Liver (tissue), 9 donors: ENCODE data around the gene NRG2. TPM values are rescaled to one million over a fixed set of nuclear protein-coding genes. Genes with fewer than 3 reads are reported as not detected.

ENCODE experiments used
- DNase-seq: peaks from one replicate; pipeline ENCODE4 v3.0.0-alpha.2; 2017; ENCODE audit warnings: low spot score
- H3K27ac ChIP-seq, 2 donors: one replicate each; pipeline ENCODE4 v1.7.0; 2013; ENCODE audit warnings: inconsistent platforms in 2 of 2, low read length in 2 of 2, control low read depth in 1 of 2, low read depth in 1 of 2, mild to moderate bottlenecking in 1 of 2
- H3K27me3 ChIP-seq, 4 donors: one replicate each; pipeline versions ENCODE4 v1.6.1 to v1.7.0; 2013; ENCODE audit warnings: low read length in 3 of 4, inconsistent platforms in 1 of 4, mild to moderate bottlenecking in 1 of 4, moderate library complexity in 1 of 4; ENCODE audit not compliant: control insufficient read depth in 4 of 4, insufficient read depth in 4 of 4
- H3K36me3 ChIP-seq, 4 donors: one replicate each; pipeline versions ENCODE4 v1.6.1 to v1.7.0; 2013; ENCODE audit warnings: low read length in 3 of 4, mild to moderate bottlenecking in 3 of 4, low read depth in 1 of 4, moderate library complexity in 1 of 4; ENCODE audit not compliant: control insufficient read depth in 4 of 4, insufficient read depth in 3 of 4
- H3K4me1 ChIP-seq, 4 donors: one replicate each; pipeline versions ENCODE4 v1.6.1 to v1.7.0; 2013; ENCODE audit warnings: low read length in 3 of 4, mild to moderate bottlenecking in 3 of 4, moderate library complexity in 1 of 4; ENCODE audit not compliant: control insufficient read depth in 4 of 4, insufficient read depth in 4 of 4
- H3K4me3 ChIP-seq, 3 donors: one replicate each; pipeline versions ENCODE4 v1.6.1 to v1.7.0; 2013; ENCODE audit warnings: low read length in 3 of 3, control low read depth in 1 of 3, low read depth in 1 of 3, mild to moderate bottlenecking in 1 of 3
- H3K9ac ChIP-seq, 2 donors: one replicate each; pipeline ENCODE4 v1.7.0; 2013; ENCODE audit warnings: low read length in 2 of 2, mild to moderate bottlenecking in 2 of 2, moderate library complexity in 2 of 2, control low read depth in 1 of 2, low read depth in 1 of 2
- H3K9me3 ChIP-seq, 4 donors: one replicate each; pipeline versions ENCODE4 v1.6.1 to v1.7.0; 2013; ENCODE audit warnings: low read length in 3 of 4; ENCODE audit not compliant: control insufficient read depth in 4 of 4
- EGR1 ChIP-seq, 2 donors: IDR thresholded peaks; 2 replicates each; pipeline ENCODE4 v1.6.1; 2016 to 2018; ENCODE audit warnings: antibody characterized with exemption in 2 of 2, low read depth in 2 of 2
- FOXA1 ChIP-seq: IDR thresholded peaks from 2 replicates; pipeline ENCODE4 v1.6.1; 2016; ENCODE audit warnings: antibody characterized with exemption
- FOXA2 ChIP-seq: IDR thresholded peaks from 2 replicates; pipeline ENCODE4 v1.6.1; 2016; ENCODE audit warnings: antibody characterized with exemption
- GABPA ChIP-seq, 2 donors: IDR thresholded peaks in 1 of 2; conservative IDR thresholded peaks in 1 of 2; 2 replicates each; pipeline ENCODE4 v1.6.1; 2016; ENCODE audit warnings: antibody characterized with exemption in 2 of 2, mild to moderate bottlenecking in 1 of 2, moderate library complexity in 1 of 2
- HNF4A ChIP-seq, 2 donors: conservative IDR thresholded peaks; 2 replicates each; pipeline ENCODE4 v1.6.1; 2016; ENCODE audit warnings: antibody characterized with exemption in 2 of 2, mild to moderate bottlenecking in 2 of 2
- HNF4G ChIP-seq: IDR thresholded peaks from 2 replicates; pipeline ENCODE4 v1.6.1; 2016; ENCODE audit warnings: antibody characterized with exemption
- JUND ChIP-seq, 2 donors: IDR thresholded peaks; 2 replicates each; pipeline ENCODE4 v1.6.1; 2016; ENCODE audit warnings: antibody characterized with exemption in 2 of 2
- NR2F2 ChIP-seq: IDR thresholded peaks from 2 replicates; pipeline ENCODE4 v1.6.1; 2016; ENCODE audit warnings: antibody characterized with exemption
- RAD21 ChIP-seq, 2 donors: IDR thresholded peaks; 2 replicates each; pipeline ENCODE4 v1.6.1; 2016; ENCODE audit warnings: antibody characterized with exemption in 2 of 2, mild to moderate bottlenecking in 2 of 2
- RXRA ChIP-seq, 2 donors: IDR thresholded peaks; 2 replicates each; pipeline ENCODE4 v1.6.1; 2017 to 2018; ENCODE audit warnings: antibody characterized with exemption in 2 of 2, mild to moderate bottlenecking in 1 of 2
- SP1 ChIP-seq: IDR thresholded peaks from 2 replicates; pipeline ENCODE4 v1.6.1; 2018; ENCODE audit warnings: antibody characterized with exemption, mild to moderate bottlenecking
- TAF1 ChIP-seq: conservative IDR thresholded peaks from 2 replicates; pipeline ENCODE4 v1.6.1; 2016; ENCODE audit warnings: antibody characterized with exemption, mild to moderate bottlenecking
- YY1 ChIP-seq: IDR thresholded peaks from 2 replicates; pipeline ENCODE4 v1.6.1; 2016; ENCODE audit warnings: antibody characterized with exemption, mild to moderate bottlenecking
- WGBS: extraction: QIAGEN DNeasy Blood & Tissue Kit; methylation state at CpG from one replicate; pipeline ENCODE4 v1.1.7; 2013; 5-methylcytosine and 5-hydroxymethylcytosine counted together
- polyA plus RNA-seq, 2 donors: library from polyadenylated mRNA; stranded (reverse) in 1 of 2; unstranded in 1 of 2; fragments of 200-250 nt in 1 of 2; fragments of >200 nt in 1 of 2; fragmentation: Nextera tagmentation in 1 of 2; extraction: Ambion mirVana in 1 of 2; gene quantifications; one replicate each; pipeline versions ENCODE4 v1.2.1 to v1.2.3, GENCODE V29; 2013 to 2015
- total RNA-seq, 2 donors: library from RNA; depleted of rRNA; stranded (reverse); fragments of >200 nt; gene quantifications; one replicate each; pipeline ENCODE4 v1.2.3, GENCODE V29; 2014
- TF ChIP-seq, protein P1 (sequence below): IDR thresholded peaks from 2 replicates; pipeline ENCODE4 v1.6.1; 2016; ENCODE audit warnings: antibody characterized with exemption
- TF ChIP-seq, protein P2 (sequence below): IDR thresholded peaks from 2 replicates; pipeline ENCODE4 v1.6.1; 2016; ENCODE audit warnings: antibody characterized with exemption, mild to moderate bottlenecking
- TF ChIP-seq, protein P3 (sequence below): IDR thresholded peaks from 2 replicates; pipeline ENCODE4 v1.6.1; 2016; ENCODE audit warnings: antibody characterized with exemption
- TF ChIP-seq, protein P4 (sequence below): IDR thresholded peaks from 2 replicates; pipeline ENCODE4 v1.6.1; 2016; ENCODE audit warnings: antibody characterized with exemption
- TF ChIP-seq, protein P5 (sequence below): fragments of 150-350 bp; IDR thresholded peaks from 2 replicates; pipeline ENCODE4 v1.5.1; 2017; ENCODE audit warnings: improper control_type of control experiment, low read depth, low read length; ENCODE audit not compliant: missing input control
- donor health status: healthy.
- donor health status: healthy.
- donor health status: healthy.
- donor health status: healthy.
- donor health status: healthy.

NRG2 gene
- total and polyA plus RNA-seq, 4 donors, result 0.07 to 0.08 TPM; not detected in 2

DNA sequence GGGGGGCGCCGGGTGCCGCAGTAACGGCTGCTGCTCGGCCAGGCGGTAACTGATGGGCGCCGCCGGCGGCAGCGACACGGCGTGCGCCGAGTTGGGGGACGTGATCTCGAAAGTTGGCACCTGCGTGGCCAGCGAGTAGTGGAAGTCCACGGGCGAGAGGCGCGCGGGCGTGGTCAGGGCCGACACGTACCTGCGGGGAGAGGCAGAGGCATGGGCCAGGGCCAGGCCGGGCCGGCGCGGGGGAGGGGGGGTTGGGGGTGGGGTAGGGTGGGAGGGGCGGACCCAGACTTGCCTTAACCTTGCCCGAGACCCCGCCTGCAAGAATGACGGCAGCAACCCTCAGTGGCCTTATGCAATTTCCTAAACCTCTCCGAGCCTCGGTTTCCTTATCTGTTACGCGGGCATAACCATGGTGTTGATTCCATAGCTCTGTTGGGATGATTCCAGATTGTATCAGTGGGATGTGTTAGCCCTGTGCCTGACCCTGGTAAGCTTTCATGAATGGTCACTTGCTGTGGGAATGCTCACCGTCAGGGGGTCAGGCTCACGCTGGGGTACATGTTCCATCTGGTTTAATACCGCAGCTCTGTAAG lies 194.5 kb downstream of the NRG2 start (continued):
- no peak for TF ChIP-seq FOXA2
- TF ChIP-seq, protein P1, sequence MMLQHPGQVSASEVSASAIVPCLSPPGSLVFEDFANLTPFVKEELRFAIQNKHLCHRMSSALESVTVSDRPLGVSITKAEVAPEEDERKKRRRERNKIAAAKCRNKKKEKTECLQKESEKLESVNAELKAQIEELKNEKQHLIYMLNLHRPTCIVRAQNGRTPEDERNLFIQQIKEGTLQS, result no peak

DNA sequence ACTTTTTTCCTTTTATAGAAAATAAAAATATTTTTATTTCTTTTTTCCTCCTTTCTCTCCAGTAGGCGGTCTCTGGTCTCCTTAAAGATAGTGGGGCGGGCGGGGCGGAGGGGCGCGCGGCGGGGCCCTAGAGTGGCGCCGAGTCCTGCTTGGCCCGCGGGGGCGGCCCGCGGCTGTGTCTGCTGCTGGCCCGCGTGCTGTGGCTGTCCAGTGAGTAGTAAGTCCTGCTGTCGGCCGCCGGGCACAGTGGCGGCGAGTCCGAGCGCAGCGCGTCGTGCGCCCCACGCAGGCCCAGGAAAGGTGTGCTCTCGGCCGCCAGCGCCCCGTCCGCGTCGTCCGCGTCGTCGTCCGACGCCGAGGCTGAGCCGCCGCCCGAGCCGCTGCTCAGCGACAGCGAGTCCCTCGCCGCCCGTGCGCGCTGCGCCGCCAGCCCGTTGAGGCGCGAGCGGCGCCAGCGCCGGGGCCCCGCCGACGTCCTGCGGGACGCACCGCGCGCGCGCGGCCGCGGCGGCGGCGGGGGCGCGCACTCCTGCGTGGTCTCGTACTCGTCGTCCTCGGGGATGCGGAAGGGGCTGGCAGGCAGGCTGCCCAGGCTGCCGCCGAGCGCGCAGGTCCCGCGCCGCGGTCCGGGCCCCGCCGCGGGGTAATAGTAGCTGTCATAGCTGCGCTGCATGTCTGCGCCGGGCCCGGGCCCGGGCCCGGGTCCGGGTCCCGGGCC lies 195.2 kb downstream of the NRG2 start:
- Histone ChIP-seq H3K36me3 (no peaks in the 10 kb centered on the region), H3K9ac (no peak overlapping the region), H3K27ac (no peak overlapping the region), H3K9me3 (no peaks in the 10 kb centered on the region), H3K27me3 (no peaks in the 10 kb centered on the region), H3K4me1 (peaks cover 5 to 12% (median 9%) of the 10 kb centered on the region in 4 donors), H3K4me3 (peak overlapping the region; percentile 22 to 55 (median 38))
- DNase-seq, result no peak
- TF ChIP-seq, protein P1, result no peak
- TF ChIP-seq TAF1, result no peak
- TF ChIP-seq HNF4G, result no peak
- TF ChIP-seq, protein P2, sequence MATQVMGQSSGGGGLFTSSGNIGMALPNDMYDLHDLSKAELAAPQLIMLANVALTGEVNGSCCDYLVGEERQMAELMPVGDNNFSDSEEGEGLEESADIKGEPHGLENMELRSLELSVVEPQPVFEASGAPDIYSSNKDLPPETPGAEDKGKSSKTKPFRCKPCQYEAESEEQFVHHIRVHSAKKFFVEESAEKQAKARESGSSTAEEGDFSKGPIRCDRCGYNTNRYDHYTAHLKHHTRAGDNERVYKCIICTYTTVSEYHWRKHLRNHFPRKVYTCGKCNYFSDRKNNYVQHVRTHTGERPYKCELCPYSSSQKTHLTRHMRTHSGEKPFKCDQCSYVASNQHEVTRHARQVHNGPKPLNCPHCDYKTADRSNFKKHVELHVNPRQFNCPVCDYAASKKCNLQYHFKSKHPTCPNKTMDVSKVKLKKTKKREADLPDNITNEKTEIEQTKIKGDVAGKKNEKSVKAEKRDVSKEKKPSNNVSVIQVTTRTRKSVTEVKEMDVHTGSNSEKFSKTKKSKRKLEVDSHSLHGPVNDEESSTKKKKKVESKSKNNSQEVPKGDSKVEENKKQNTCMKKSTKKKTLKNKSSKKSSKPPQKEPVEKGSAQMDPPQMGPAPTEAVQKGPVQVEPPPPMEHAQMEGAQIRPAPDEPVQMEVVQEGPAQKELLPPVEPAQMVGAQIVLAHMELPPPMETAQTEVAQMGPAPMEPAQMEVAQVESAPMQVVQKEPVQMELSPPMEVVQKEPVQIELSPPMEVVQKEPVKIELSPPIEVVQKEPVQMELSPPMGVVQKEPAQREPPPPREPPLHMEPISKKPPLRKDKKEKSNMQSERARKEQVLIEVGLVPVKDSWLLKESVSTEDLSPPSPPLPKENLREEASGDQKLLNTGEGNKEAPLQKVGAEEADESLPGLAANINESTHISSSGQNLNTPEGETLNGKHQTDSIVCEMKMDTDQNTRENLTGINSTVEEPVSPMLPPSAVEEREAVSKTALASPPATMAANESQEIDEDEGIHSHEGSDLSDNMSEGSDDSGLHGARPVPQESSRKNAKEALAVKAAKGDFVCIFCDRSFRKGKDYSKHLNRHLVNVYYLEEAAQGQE, result no peak
- TF ChIP-seq, protein P3, sequence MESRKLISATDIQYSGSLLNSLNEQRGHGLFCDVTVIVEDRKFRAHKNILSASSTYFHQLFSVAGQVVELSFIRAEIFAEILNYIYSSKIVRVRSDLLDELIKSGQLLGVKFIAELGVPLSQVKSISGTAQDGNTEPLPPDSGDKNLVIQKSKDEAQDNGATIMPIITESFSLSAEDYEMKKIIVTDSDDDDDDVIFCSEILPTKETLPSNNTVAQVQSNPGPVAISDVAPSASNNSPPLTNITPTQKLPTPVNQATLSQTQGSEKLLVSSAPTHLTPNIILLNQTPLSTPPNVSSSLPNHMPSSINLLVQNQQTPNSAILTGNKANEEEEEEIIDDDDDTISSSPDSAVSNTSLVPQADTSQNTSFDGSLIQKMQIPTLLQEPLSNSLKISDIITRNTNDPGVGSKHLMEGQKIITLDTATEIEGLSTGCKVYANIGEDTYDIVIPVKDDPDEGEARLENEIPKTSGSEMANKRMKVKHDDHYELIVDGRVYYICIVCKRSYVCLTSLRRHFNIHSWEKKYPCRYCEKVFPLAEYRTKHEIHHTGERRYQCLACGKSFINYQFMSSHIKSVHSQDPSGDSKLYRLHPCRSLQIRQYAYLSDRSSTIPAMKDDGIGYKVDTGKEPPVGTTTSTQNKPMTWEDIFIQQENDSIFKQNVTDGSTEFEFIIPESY, result no peak
- TF ChIP-seq SP1, result no peak
- TF ChIP-seq FOXA2, result no peak
- TF ChIP-seq, protein P4, sequence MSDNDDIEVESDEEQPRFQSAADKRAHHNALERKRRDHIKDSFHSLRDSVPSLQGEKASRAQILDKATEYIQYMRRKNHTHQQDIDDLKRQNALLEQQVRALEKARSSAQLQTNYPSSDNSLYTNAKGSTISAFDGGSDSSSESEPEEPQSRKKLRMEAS, result no peak
- TF ChIP-seq NR2F2, result no peak
- no peak for TF ChIP-seq RAD21 (IDR thresholded peaks at IDR 0.05)
- no peak for TF ChIP-seq EGR1 (IDR thresholded peaks at IDR 0.05; ENCODE audit: low read depth in 2 of 2)
- no peak for TF ChIP-seq HNF4A (conservative IDR thresholded peaks at IDR 0.05)
- TF ChIP-seq YY1, result no peak
- TF ChIP-seq RXRA (IDR thresholded peaks at IDR 0.05), result no peak
- TF ChIP-seq, protein P5, sequence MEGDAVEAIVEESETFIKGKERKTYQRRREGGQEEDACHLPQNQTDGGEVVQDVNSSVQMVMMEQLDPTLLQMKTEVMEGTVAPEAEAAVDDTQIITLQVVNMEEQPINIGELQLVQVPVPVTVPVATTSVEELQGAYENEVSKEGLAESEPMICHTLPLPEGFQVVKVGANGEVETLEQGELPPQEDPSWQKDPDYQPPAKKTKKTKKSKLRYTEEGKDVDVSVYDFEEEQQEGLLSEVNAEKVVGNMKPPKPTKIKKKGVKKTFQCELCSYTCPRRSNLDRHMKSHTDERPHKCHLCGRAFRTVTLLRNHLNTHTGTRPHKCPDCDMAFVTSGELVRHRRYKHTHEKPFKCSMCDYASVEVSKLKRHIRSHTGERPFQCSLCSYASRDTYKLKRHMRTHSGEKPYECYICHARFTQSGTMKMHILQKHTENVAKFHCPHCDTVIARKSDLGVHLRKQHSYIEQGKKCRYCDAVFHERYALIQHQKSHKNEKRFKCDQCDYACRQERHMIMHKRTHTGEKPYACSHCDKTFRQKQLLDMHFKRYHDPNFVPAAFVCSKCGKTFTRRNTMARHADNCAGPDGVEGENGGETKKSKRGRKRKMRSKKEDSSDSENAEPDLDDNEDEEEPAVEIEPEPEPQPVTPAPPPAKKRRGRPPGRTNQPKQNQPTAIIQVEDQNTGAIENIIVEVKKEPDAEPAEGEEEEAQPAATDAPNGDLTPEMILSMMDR, result no peak
- no peak for TF ChIP-seq FOXA1
- no peak for TF ChIP-seq GABPA (IDR thresholded peaks at IDR 0.05 in 1 of 2, conservative IDR thresholded peaks at IDR 0.05 in 1 of 2)
- TF ChIP-seq JUND (IDR thresholded peaks at IDR 0.05), result no peak
- WGBS, result 2% methylated on average over 107 of the region's 107 CpGs
